ENCODE data around the gene C2CD4C.
"Not testable (repeated sequence)": the region's sequence is repeated elsewhere in the genome, so short reads cannot be mapped to it uniquely, and the experiment has no call there.

The C2CD4C gene

DNA sequence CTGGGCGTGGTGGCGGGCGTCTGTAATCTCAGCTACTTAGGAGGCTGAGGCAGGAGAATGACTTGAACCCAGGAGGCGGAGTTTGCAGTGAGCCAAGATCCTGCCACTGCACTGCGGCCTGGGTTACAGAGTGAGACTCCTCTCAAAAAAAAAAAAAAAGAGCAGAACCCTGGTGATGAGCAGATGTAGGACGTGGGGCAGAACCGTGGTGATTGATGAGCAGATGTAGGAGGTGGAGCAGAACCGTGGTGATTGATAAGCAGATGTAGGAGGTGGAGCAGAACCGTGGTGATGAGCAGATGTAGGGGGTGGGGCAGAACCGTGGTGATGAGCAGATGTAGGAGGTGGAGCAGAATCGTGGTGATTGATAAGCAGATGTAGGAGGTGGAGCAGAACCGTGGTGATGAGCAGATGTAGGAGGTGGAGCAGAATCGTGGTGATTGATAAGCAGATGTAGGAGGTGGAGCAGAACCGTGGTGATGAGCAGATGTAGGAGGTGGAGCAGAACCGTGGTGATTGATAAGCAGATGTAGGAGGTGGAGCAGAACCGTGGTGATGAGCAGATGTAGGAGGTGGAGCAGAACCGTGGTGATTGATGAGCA lies 28.2 kb downstream of the C2CD4C start:
- not testable (repeated sequence) for DNase-seq (ENCODE audit: low read depth)

DNA sequence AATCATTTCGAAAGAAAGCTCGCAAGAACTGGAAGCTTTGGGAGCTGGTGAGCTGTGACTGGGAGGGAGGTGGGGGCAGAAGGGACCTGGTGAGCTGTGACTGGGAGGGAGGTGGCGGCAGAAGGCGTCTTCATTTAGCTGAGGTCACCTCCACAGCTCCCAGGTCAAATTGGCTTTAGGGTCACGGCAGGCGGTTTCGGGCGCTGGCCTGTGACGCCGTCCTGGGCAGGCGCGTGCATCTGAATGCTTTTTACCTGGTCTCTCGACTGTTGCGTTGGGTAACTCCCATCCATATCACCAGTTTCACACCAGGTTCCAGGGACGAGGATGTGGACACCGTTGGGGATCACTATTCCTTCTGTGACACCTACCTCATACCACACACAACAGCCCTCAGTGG lies 29.2 kb downstream of the C2CD4C start:
- DNase-seq (ENCODE audit: low read depth), result no peak

DNA sequence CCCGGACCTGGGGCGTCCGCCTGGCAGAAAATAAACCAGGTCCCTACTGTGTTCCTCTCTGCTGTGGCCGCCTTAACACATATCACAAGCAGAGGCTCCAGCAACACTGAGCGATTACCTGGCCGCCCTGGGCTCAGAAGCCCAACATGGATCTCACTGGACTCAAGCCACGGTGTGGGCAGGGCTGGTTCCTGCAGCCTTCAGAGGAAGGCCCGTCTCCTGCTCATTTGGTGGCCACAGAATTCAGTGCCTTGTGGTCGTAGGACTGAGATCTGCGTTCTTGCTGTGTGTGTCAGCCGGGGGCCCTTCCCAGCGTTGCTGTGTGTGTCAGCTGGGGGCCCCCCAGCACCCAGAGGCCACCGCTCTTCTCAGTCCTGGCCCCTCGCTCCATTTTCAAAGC lies 30.2 kb downstream of the C2CD4C start:
- no peak for DNase-seq (ENCODE audit: low read depth)

DNA sequence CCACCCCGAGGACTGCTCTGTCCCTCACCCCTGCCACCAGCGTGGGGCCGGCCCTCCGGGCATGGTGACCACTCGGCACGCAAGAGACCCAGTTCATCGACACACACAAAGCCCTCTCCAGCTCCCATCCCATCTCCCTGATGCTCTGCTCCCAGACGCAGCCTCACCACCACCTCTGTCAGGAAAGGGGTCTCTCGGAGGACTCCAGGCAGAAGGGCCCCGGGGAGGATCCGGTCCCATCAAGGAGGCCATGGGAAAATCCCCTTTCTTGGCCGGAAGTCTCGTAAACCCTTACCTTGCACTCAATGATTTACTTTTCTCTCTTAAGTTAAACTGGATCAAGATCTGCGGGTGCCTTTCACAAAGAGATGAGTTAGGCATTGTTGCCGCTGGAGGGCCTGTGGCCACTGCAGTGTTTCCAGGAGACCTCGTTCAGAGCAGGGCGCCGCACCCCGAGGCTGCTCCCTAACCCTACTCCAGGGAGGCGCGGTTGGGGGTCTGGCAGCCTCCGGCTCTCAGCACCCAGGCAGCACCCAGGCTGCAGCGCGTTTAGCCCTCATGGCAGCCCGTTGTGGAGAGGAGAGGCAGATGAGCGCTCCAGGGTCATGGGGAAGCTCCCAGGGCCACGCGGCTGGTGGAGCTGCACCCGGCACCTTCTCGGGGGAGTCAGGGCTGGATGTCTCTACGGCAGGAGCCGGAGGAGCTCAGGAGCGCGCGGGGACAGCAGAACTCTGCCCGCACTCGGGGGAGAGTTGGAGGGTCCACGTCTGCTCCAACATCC lies 31.0 kb downstream of the C2CD4C start:
- DNase-seq (ENCODE audit: low read depth), result no peak

DNA sequence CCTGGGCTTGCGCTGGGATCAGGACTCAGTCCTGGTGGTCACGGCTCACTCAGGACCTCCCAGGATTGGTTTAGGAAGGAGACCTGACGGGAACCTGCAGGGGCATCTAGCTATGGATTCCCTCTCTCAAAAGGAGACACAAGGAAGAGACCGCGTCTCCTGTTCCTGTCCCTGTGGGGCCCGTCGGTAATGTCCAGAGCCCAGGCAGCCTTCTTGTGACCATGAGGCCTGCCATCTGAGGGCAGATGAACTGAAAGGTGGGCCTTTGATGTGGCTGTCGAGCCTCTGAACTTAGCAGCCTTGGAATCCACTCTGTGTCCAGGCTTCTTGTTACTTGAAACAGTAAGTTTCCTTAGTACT lies 32.9 kb downstream of the C2CD4C start:
- DNase-seq (ENCODE audit: low read depth), result no peak

DNA sequence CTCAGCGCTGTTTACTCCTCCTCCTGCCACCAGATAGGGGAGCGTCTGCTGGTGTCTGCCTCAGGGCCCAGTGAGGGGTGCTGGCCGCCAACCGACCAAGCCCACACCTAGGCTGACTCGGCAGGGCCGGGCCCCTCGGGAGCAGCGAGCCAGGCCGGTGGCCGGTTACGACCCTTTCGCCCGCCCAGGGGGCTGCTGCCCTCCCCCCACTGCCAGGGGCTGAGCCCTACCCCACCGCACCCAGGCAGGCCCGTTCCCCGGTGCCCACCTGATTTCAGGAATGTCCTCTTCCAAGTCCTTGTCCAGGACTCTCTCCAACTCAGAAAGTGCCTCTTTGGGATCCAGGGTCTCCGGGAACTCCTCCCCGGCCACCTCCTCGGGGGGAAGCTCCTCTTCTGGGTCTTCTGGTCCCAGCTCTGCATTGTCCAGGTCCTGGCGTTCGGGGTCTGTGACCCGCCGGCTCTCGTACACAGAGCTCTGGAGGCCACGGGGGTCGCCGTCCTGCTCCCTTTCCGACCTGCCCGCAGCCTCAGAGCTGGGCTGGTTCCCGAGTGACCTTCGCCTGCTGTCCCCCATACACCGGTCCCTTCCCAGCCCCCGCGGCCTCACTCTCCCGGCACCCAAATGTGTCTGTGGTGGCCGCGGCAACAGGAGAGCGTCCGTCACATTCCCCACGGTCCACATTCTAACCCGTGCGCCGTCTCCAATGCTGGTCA lies 33.4 kb downstream of the C2CD4C start:
- DNase-seq (ENCODE audit: low read depth), result no peak

DNA sequence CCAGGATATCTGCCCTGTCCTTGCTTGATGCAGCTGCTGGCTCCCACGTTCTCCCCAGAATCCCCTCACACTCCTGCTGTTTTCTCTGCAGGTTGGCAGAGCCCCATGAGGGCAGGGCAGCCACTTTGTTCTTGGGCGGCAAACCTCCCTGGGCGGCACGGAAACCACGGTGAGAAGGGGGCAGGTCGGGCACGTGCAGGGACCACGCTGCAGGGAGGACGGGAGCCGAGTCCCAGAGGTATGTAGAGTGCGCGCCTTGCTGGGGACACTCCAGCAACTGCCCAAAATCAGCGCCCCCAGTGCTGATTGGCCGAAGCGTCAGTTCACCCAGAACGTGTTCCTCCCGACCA lies 34.1 kb downstream of the C2CD4C start:
- no peak for DNase-seq (ENCODE audit: low read depth)

DNA sequence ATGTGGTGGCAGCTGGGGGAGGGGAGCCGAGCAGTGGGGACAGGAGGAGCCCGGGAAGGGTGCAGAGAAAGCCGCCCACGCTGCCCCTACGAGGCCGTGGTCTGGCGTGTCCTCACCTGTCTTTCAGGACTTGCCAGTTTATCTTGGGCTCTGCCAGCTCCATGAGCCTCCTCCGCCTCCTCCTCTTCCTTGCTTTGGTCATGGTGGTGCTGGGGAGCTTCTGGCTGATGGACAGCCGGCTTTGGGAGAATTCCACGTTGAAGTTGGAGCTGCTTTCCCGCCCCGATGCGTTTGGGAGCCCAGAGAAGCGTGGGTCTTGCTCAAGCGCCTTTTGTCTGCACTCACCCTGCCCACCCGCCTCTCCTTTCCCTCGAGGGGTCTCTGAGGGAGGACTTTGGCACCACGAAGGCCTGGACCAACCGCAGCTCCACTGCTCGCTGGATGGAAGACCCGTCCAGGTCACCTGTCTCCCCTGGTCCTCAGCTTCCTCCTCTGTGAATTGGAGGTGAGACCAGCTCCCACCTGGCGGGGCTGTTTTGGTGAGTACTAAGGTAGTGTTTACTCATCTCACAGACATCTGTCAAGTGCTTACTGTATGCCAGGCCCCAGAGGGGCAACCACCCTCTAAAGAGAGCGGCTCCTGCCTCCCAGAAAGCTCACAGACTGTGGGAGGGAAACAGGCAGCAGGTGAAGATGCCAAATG lies 34.6 kb downstream of the C2CD4C start:
- DNase-seq (ENCODE audit: low read depth), result no peak

DNA sequence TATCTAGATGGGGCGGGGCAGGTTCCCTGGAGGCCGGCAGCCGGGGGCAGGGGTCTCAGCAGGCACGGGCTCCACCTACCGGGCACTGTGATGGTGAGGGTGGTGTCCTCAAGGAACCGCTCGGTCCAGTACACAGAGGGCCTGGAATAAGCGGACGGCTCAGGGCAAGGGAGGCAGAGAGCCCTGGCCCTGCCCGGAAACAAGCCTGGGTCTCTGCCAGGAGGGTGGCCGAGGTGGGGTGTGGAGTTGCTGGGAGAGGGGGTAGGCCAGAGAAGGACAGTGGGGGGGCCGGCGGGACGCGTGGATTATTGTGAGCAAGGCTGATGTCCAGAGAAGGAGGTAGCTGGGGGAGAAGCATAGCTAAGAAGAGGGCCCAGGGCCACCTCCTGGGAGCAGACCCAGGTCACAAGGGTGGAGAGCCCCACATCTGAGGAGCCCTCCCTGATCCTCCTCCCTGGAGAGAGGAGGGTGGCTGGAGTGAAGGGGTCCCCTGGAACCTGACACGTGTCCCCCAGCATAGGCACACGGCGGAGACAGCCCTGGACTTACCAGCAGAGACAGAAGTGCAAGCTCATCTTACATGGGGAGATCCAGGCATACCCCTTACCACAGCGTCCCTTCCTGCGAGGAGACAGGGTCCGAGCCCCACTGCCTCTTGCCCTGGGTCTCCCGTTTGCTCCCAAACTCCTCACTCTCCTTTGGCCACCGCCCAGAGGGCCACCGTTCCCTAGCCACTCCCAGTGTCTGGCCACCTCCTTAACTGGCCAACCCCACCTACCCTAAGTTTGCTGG lies 35.4 kb downstream of the C2CD4C start:
- DNase-seq (ENCODE audit: low read depth), result no peak

DNA sequence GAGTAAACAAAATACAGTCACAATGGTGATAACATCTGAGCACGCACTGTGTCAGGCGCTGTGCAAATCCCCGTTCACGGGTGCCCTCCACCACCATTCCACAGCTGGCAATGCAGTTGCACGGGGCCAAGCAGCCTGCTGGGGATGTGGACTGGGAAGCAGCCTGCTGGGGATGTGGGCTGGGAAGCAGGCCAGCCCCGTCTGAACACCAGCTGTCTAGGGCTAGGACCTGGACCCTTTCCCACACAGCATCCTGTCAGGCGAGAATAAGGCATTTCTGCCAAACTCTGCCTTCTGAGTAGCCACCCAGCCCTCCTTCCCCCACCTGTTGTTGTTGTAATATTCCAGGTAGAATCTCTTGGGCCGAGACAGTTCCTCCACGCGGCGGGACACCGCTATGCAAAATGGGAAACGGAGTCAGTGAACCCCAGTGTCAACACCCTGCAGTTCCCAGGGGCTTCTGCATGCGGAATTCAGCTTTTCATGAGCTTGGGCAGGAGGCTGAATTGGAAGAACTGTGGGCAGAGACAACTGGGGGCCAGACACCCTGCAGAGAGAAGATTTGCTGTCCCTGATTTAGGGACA lies 36.5 kb downstream of the C2CD4C start:
- DNase-seq (ENCODE audit: low read depth), result peak; percentile 67

DNA sequence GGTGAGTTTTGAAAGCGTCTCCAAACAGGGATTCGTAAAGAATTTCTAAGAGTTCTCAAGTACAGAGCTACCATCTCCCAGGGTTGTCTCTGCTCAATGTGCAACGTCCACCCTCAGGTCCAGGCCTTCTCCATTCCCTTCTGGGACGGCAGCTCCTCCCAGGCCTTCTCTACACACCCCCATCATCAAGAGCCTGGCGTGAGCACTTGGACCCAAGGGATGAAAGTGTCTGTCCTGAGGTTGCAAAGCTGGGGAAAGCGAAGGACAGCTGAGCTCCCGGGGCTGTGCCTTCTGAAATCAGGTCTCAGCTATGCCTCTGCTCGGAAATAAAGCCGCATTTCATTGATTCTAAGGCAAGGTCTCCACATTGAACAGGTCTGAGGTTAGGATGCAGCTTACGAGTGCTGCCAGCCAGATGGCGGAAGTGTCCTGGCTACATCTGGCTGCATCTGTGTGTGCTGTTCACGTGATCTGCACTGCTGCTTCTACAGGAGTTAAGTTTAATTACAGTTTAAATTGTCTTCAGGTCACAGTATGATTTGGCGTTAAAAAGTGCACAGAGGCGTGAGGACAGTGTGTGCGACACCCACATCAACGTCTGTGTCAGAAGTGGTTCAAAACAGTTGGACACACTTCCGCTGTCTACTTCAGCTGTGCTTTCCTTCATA lies 37.3 kb downstream of the C2CD4C start:
- no peak for DNase-seq (ENCODE audit: low read depth)

DNA sequence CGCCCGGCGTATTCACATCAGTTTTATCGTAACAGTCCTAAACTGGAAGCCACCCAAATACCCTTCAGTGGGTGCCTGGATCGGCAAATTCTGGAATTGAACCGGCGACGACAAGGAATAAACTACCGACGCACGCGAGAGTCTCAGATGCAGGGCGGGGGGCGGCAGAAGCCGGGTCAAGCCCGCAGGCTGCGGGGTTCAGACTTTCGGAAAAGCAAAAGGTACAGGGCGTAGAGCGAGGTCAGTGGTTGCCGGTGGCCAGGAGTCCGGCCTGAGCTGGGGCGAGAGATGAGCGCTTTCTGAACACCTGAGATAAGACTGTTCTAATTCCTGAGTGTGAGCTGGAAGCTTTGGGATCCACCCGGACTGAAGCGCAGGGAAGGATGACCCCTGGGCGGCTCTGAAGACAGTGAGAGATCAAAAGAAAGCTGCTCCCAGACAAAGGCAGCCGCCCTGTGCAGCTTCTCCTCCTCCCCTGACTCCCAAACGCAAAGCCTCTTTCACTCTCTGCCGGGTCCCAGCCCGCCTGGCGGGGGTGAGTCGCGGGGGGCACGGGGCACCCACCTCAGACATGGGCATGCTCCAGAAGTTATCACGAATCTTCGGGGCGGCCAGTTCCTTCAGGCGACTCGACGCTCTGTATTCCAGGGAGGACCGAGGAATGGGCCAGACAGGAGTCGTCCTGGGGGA lies 38.2 kb downstream of the C2CD4C start:
- no peak for DNase-seq (ENCODE audit: low read depth)

DNA sequence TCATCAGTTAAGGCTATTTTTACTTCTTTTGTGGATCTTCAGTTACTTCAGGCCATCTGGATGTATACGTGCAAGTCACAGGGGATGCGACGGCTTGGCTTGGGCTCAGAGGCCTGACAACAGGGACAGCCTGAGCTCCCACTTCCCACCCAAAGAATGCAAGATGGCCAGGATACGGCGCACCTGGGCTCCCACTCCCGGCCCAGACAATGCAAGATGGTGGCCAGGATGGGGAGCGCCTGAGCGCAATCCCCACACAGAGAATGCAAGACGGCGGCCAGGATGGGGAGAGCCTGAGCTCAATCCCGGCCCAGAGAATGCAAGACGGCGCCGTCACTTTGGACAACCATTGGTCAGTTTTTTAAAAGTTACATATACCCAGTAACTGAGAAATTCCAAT lies 39.1 kb downstream of the C2CD4C start:
- no peak for DNase-seq (ENCODE audit: low read depth)

DNA sequence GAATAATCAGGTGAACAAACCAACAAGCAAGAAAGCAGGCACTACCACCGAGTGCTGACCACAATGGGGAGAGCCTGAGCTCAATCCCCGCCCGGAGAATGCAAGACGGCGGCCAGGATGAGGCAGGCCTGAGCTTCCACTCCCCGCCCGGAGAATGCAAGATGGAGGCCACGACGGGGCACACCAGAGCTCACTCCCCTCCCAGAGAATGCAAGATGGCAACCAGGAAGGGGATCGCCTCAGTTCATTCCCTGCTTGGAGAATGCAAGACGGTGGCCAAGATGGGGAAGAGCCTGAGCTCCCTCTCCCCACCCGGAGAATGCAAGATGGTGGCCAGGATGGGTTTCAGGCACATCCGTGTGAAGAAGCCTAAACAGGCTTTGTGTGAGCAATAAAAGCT lies 39.7 kb downstream of the C2CD4C start:
- no peak for DNase-seq (ENCODE audit: low read depth)

DNA sequence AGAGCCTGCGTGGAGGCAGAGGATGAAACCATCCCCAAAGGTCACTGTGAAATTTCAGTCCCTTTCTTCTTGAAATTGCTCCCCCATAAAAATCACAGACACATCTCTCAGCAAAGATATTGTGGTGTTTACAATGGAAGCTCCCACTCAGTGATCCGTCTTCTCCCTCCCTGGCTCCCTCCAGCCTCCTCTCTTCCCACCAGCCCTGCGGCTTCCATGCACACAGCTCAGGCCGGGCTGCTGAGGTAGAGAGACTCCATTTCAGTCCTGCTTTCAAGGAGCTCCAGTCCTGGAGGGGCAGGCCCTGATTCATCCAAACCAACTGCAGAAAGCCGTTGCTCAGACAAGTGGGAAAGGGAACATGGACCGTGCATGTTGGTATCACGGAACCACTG lies 40.3 kb downstream of the C2CD4C start:
- DNase-seq (ENCODE audit: low read depth), result no peak

DNA sequence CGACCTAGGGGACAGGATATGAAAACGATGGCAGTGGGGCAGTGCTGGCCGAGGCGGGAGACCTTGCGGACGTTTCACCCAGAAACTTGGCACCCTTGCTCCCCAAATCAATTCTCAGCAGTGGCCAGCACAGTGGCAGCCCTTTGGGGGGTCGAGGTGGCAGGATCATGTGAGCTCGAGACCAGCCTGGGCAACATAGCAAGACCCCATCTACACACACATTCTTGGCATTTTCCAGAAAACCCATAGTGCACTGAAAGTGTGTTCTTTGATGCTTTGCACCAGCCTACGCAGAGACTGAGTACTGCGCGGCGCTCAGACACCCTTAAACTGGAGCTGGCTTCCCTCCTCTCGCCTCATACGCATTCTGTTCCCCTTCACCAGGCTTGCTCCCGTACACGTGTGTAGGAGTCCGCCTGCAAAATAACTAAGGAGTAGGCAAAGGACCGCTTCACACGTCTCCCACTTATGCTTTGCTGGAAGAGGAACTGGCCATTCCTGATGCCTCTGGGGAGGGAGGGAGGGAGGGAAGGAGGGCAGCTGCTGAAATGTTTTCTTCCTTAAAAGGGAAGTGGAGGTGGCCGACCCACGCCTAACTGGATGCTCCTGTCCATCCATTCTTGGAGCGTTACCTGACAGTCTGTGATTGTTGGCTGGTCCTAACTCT lies 40.9 kb downstream of the C2CD4C start:
- DNase-seq (ENCODE audit: low read depth), result no peak

DNA sequence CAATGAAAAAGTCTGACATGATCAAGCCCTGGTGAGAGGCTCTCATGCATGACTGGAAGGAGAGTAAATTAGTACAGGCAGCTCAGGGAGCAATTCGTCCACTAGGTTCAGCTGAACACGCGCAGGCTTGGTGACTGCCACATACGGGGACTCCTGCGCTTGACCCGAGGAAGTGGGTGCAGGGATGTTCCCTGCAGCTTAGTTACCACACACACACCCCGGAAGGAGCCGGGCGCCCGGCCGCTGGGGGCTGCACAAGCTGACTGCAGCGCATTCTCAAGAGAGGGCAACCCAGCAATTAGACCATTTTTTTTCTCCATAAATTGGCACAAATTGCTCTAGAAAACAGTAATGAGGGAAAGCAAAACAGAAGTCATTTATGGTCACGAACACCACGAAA lies 41.4 kb downstream of the C2CD4C start:
- no peak for DNase-seq (ENCODE audit: low read depth)

DNA sequence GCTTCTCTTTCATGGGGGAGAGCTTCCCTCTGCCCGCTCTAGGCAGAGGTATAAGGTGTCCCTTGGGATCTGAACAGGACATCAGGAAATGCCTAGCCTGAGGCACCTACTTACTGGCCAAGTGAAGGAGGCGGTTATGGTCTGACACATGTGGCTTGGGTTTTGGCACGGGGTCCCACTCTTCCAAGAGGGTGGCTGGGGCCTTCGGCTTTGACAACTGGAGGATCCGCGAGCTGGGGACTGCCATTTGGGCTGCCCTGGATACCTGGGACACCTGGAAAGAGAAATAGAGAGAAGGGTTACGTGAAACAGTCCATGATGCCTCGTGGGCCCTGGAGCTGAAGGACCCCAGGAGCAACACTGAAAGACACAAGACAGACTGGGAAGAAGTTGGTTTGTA lies 42.0 kb downstream of the C2CD4C start:
- no peak for DNase-seq (ENCODE audit: low read depth)

DNA sequence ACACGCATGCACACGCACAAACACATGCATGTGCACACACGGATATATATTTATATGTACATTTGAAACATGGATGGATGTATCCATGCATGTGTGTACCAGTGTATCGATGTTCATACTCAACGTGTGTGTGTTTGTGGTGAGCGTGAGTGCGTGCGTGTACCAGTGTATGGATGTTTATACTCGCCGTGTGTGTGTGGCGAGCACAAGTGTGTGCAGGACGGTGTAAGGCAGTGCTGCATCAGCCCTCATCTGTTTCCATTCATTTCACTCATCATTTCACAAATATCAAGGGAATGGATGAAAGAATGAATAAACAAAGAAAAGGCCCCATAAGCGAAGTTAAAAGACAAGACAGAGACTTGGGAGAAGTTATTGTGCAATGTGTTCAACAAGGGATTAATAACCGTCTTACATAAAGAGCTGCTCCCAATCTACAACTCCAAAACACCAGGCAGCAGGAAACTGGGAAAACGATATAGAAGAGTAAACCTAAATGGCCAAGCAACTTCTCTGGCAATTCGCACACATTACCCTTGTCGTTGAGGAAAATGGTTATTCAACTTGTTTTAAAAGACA lies 42.7 kb downstream of the C2CD4C start:
- no peak for DNase-seq (ENCODE audit: low read depth)
